AG08395 (cell line): ENCODE data around the gene MCM5.
"Not testable (repeated sequence)": the region's sequence is repeated elsewhere in the genome, so short reads cannot be mapped to it uniquely, and the experiment has no call there.

Experiments
- DNase-seq: peaks from one replicate; pipeline ENCODE4 v3.0.0; 2012; ENCODE audit warnings: mixed read lengths, low spot score

The MCM5 gene

GRCh38 chr22:35432228-35432905 is 32.4 kb downstream of the MCM5 start:
- DNase-seq: no peak

DNA sequence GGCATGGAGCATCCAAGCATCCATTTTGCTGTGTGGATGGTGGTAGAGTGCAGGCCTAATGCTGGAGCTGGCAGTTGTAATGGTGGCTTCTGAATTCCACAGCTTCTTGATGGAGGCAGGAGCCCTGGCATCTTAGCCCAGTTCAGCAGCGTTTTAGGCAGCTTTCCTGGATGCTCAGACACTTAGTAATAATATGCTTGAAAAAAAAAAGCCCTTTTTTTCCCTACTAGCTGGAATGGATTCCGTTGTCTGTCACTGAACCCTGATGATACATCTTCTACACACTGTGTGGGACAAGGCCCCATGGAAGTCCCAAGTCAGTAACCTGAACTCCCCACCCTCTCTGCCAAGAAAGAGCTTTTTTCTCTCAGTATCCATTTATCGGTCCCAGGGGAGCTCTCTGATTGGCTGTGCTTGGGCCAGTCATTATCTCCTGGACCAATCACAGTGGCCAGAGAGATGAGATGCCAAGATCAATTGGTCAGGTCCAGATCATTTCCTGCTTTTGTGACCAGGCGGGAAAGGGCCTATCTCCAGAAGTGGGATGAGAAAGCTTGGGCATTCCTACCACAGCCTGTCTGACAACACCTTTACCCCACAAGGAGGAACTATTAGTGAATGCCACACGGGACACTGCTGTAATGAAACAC is 34.2 kb downstream of the MCM5 start:
- DNase-seq: no peak

DNA sequence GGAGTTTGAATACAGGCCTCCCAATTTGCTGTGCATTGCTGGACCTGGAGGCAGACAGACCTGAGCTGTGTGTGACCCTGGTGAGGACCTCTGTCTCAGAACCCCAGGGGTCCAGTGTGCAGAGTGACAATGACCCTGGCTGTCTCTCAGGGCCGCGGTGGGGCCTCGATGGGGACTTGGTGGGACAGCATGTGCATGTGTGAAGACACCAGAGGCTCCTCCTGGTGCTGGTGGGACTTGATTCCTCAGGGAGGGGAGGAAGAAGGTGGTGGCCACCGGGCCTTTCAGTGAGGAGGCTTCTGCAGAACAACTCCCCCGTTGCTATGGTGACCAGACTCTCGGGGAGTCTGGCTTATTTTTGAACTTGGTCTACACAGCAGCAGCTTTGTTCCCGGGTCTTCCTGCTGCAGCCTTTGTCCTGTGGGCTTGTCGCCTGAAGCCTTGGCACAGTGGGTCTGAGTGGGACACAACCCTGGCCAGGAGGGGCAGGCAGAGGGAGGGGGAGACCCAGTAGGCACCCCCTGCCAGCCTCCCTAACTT is 35.3 kb downstream of the MCM5 start:
- no peak for DNase-seq

DNA sequence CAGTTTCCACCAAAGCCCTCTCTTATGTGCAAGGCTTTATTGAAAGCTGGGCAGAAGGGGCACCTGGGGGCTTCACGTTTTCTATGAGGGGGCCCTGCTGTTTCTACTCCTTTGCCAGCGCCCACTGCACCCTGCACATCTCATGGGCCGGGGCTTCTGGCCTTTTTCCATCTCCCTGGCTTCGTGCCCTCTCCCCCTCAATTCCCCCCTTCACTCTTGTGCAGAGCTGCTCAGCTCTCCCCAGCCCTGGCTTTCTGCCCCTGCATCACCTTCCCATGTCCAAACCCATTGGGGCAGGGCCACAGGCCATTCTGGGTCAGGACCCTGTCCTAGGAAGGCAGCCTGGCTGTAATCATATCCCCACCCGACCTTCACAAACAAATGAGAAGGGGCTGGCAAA is 36.5 kb downstream of the MCM5 start:
- no peak for DNase-seq

DNA sequence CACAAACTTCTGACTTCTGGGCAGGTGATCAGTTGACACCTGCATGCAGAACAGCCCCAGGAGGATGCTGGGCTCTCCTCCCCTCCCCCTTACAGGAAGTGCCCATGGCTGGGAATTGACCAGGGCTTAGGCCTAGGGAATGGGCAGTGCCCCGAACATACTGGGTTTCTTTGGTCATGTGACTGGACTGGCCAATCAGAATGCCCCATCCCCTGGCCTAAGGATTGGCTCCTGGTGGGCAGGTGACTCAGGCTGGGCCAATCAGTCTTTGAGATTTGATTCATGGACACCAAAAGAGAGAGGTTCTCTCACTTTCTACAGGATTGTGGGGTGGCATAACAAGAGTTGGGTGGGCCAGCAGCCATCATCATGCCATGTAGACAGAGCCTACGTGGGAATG is 37.1 kb downstream of the MCM5 start:
- no peak for DNase-seq

GRCh38 chr22:35438673-35439364 is 38.9 kb downstream of the MCM5 start:
- DNase-seq: not testable (repeated sequence)

GRCh38 chr22:35439365-35439717 is 39.4 kb downstream of the MCM5 start:
- DNase-seq: no peak

- DNase-seq: no peak
Observed at GRCh38 chr22:35440129-35440528, 40.2 kb downstream of the MCM5 start.

DNA sequence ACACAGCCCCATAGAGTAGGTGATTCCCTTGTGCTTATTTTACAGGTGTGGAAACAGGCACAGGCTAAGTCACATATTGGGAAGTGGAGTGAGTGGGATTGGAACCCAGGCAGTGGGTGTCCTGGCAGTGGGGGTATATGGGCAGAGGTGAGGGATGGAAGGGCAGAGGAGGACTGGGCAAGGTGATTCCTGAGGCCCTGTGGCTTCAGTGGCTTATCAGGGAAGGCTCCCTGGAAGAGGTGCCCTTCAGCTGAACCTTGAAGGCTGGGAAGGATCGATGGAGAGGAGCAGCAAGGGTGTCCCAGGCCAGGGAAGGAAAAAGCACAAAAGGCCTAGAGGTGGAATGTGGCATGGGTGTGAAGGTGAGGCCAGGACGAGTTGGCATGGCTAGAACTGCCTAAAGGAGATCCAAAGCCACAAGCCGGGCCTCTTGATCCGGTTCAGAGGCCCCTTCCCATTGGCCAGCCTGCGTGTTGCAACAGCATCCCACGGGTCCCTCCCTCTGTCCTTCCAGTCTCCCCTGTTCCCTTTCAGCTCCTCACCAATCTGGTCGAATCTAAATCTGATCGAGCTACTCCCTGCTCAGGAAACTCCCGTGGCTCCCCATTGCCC is 41.7 kb downstream of the MCM5 start:
- DNase-seq: no peak

DNA sequence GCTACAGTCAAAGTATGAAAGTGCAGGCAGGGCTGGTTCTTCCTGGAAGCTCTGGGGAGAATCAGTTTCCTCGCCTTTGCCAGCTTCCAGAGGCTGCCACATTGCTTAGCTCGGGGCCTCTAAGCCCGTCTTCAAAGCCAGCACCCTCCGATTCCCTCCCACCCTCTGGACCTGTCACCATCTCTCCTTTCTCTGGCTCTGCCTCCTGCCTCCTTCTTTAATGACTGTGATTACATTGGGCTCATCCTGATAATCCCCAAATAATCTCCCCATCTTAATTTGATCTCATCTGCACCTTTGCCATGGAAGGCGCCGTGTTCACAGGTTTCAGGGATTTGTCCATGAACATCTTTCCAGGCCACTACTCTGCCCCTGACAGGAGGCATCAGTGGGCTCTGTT is 42.5 kb downstream of the MCM5 start:
- DNase-seq: no peak

GRCh38 chr22:35443338-35443737 is 43.4 kb downstream of the MCM5 start:
- no peak for DNase-seq

GRCh38 chr22:35443790-35444684 is 44.1 kb downstream of the MCM5 start:
- DNase-seq: no peak

GRCh38 chr22:35444685-35445399 is 44.9 kb downstream of the MCM5 start:
- no peak for DNase-seq

DNA sequence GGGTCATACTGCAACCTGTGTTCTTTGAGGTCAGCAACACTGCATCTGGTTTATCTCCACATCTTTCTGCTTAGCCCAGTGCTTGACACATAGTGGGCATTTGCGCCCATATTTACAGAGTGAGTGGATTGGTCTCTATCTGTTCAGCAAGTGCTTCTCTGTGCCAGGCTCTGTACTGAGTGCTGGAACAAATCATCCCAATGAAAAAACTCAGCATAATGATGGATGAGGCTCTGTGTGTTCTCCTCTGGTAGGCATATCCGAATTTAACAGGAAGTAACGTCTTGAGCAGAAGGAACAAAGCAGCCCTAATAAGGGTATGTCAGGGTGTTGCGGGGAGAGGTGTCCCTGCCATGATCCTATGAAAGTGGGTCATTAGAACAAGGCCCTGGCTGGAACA is 46.0 kb downstream of the MCM5 start:
- DNase-seq: no peak

DNA sequence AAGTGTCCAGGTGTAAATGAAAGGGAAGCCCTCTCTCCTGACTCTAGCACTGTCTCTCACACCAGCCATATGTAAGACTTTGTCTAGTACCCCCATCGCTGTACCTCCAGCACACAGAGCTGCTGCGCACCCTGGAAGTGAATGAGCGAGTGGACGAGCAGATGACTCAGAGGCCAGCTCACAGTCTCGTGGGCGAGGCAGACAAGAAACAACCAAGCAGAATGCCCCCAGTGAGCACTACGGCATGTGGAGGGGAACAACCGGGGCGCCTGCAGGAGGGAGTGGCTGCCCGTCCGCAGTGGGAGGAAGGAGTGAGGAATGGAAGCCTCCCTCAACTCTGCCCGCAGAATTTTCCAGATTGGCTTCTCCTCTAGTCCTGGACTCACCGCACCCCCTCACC is 46.4 kb downstream of the MCM5 start:
- peak; percentile 69 for DNase-seq

GRCh38 chr22:35448523-35448922 is 48.6 kb downstream of the MCM5 start:
- DNase-seq: no peak

GRCh38 chr22:35449829-35450689 is 50.1 kb downstream of the MCM5 start:
- no peak for DNase-seq

GRCh38 chr22:35450824-35451569 is 51.1 kb downstream of the MCM5 start:
- DNase-seq: no peak

GRCh38 chr22:35451592-35451991 is 51.7 kb downstream of the MCM5 start:
- DNase-seq: no peak
